GM19043 (cell line): ENCODE results near the gene BCAN.
"Not testable (repeated sequence)": the region's sequence is repeated elsewhere in the genome, so short reads cannot be mapped to it uniquely, and the experiment has no call there.

Source experiments
- ATAC-seq: cut with Tn5 transposase; IDR thresholded peaks from one replicate; pipeline ENCODE4 v1.9.1; 2021; ENCODE audit warnings: low read depth; ENCODE audit not compliant: unreplicated experiment

The BCAN gene

DNA sequence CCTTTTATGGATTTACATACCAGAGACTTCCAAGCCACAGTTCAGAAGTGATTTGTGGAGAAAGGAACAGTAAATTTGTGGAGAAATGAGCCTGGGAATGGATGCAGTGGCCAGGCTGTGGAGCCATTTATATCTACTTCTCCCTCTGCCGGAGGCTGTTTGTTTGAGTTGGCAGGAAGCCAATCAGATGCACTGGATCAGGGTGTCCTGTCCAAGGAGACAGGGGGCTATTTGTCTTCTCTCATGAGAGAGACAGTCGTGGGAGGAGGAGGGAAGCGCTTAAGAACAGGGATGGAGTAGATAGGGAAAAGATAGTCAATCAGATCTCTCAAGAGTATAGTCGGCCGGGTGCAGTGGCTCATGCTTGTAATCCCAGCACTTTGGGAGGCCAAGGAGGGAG is 25.5 kb upstream of the BCAN start:
- no peak for ATAC-seq

DNA sequence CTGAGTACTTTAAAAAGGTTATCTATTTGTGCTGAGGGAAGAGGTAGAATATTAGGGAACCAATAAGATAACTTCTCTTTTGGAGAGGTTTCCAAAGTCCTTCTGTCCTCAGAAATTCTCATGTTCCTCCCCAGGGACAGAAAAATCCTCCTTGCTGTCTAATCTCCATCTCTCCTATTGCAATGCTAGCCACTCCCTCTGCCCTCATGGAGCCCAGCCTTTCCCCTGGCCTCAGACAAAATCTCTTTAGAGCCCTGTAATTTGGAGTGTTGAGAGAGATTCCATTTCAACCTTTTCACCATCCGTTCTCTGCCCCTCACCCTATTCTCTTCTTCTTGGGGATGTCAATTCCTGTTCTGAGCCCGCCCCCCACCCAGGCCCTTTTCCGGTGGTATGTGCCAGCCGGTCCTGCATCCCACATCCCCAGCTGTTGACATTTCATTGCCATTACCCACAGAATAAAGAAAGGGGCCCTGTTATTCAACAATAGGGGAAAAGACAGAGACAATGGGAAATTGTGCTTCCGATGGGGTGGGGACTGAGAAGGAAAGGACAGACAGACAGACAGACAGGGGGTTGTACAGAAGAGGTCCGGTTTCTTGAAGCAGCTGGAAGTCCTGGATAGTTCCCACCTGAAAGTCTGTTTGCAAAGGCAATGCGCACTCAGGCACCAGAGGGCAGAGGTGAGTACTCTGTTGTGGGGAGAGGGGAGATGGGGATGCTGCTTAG is 22.9 kb upstream of the BCAN start, which contains the start of gene HAPLN2:
Gene HAPLN2 (plus strand): TSS at position 563 of the 729 bp plus-strand sequence. CDS start 4,076 bp downstream, outside the sequence.
- ATAC-seq, result no peak

DNA sequence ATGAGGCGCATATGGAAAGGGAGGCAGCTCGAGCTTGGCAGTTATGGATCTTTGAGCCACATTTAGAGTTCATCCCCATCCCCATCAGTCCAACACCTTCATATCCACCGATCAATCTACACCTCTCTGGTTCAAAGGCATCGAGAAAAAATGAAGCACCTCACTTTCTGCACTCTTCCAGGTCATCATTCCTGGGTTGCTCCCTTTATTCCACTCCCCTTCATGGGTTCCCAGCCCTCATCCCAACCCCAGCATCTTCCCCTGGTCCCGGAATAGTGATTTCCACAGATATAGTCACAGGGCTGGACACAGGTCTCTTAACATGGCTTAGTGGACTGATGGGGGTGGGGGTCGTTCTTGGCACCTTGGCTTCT is 22.3 kb upstream of the BCAN start:
- no peak for ATAC-seq

DNA sequence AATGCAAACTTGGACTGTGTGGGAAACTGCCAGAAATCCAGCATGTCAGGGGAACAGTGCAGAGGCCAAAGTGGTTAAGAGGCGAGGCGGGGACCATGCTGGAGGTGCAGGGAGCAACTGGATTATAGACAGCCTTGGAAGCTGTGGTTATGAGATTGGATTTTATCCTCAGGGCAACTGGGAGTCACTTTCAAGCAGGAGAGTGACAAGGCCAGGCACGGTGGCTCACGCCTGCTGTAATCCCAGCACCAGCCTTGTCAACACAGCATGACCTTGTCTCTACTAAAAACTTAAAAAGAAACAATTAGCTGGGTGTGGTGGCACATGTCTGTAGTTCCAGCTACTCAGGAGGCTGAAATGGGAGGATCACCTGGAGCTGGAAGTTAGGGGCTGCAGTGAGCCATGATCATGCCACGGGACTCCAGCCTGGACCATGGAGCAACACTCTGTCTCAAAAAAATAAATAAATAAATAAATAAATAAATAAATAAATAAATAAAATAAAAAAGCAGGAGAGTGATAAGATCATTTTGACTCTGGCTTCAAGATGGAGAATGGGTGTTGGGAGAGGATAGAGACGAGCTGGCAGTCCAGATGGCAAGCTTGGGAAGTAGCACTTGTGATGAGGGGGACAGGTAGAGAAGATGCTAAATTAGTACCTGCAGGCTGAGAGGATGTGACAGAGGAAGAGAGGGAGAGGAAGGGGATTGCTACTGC is 19.2 kb upstream of the BCAN start:
- no peak for ATAC-seq

DNA sequence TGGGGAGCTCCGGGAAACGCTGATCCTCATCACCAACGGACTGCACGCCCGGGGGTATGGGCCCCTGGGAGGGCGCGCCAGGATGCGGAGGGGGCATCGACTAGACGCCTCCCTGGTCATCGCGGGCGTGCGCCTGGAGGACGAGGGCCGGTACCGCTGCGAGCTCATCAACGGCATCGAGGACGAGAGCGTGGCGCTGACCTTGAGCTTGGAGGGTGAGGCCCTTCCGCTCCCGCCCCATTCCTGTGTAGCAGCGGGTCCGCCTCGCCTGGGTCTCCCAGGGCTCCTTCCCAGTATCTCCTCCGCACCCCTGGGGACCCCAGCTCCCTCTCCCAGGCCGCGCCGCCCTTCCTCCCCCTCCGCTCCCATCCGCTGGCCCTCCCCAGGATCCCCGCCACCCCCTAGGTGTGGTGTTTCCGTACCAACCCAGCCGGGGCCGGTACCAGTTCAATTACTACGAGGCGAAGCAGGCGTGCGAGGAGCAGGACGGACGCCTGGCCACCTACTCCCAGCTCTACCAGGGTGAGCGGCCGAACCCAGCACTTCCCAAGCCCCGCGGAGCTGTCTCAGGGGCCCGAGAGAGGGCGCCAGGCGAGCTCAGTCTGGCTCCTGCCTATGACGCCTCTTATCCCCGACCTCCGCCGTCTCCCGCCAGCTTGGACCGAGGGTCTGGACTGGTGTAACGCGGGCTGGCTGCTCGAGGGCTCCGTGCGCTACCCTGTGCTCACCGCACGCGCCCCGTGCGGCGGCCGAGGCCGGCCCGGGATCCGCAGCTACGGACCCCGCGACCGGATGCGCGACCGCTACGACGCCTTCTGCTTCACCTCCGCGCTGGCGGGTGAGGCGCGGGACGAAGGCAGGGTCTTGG is 17.7 kb upstream of the BCAN start:
- ATAC-seq, result no peak

DNA sequence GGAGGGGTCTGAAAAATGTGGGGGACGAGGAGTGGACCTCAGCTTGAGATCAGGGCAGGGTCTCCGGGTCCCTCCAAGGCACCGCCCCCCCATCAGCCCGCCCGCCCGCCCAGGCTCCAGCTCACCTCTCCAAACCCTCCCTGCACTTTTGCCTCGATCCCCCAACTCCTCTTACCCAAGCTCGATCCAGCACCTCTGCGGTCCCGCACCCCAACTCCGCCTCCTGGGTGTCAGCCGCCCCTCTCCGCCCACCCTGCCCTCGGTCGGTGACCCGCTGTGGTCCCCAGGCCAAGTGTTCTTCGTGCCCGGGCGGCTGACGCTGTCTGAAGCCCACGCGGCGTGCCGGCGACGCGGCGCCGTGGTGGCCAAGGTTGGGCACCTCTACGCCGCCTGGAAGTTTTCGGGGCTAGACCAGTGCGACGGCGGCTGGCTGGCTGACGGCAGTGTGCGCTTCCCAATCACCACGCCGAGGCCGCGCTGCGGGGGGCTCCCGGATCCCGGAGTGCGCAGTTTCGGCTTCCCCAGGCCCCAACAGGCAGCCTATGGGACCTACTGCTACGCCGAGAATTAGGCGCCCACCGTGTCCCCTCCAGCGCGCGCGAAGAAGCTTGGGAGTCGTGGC is 17.0 kb upstream of the BCAN start:
- ATAC-seq, result no peak

DNA sequence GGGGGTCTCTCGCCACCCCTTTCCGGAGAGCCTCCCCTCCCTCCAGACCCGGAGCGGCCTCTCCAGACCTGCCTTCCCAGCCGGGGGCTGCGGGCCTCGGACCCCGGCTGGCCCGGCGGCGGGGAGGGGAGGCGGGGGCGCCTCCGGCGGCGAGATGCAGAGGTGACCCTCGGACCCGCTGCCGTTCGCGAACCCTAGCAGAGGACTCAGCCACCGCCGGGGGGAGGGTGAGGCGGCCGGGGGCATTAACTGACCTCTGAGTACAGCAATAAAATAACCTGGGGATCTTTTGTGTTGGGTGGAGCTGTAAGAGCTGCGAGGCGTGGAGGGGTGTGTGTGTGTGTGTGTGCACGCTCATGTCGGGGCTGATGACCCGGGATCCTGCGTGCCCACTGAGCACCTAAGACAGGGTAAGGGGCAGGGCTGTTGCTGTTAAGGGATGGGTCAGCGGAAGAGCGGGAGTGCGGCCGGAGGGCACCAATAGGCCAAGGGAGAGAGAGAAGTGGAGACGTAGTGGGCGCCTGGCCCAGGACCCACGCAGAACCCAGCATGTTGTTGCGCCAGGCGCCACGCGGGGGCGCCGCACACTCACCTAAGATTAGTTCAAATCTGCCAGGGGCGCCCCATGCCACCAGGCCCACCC is 16.4 kb upstream of the BCAN start:
- ATAC-seq, result no peak

DNA sequence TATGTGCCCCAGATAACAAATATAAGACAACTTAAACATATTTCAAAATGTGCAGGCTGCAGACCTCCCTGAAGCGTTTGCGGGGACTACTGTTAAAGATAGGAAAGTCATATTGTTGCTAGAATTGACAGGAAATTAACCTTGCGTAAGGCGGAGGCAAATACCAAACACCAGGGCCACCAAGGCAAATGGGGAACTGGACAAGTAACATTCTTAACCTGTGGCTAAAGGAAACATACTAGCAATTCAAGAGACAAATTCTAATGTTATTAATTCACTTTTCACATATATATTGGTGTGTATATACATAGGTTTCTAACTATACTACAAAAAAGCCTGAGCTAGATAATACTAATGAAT is 15.9 kb upstream of the BCAN start:
- ATAC-seq, result no peak

DNA sequence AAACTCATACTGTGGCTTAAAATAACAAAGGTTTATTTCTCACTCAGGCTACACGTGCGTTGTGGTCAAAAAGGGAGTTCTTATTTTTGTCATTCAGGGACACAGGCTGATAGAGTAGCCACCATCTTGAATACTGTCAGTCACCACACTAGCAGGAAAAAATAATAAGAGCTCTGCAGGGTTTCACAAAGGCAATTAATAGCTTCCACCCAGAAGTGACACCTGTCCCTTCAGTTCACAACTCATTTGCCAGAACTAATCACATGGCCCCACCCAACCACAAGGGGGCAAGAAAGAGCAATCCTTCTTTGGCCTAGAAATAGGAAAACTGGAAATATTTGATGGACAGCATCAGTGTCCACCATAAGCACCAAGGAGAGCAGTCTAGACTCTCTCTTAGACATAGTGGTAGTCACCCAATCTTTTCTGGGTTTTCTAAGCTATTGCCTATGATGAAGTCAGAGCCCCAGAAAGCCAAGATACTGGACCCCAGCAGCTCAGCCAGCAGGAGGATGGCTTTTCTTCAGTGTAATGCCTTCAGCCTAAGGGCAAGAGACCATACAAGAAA is 14.5 kb upstream of the BCAN start:
- ATAC-seq, result no peak

DNA sequence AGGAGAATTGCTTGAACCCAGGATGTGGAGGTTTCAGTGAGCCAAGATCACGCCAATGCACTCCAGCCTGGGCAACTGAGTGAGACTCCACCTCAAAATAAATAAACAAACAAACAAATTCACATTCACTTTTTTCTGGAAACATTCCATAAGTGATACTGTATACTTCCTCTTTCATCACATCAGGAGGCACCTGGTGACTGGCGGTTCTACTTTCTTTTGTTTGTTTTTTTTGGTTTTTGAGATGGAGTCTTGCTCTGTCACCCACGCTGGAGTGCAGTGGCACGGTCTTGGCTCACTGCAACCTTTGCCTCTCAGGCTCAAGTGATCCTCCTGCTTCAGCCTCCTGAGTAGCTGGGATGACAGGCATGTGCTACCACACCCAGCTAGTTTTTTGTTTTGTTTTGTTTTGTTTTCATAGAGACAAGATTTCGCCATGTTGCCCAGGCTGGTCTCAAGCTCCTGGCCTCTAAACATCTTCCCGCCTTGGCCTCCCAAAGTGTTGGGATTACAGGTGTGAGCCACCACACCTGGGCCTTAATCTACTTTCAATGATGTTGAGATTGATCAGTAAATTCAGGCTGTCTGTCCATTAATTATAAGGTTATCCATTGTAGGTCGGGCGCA is 12.0 kb upstream of the BCAN start:
- no peak for ATAC-seq

DNA sequence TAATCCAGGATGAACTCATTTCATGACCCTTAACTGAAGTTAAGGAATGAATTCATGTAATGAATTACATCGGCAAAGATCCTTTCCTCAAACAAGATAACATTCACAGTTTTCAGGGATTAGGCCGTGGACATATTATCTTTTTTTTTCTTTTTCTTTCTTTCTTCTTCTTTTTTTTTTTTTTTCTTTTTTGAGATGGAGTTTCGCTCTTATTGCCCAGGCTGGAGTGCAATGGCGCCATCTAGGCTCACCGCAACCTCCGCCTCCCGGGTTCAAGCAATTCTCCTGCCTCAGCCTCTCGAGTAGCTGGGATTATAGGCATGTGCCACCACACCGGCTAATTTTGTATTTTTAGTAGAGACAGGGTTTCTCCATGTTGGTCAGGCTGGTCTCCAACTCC is 10.8 kb upstream of the BCAN start:
- ATAC-seq, result not testable (repeated sequence)

DNA sequence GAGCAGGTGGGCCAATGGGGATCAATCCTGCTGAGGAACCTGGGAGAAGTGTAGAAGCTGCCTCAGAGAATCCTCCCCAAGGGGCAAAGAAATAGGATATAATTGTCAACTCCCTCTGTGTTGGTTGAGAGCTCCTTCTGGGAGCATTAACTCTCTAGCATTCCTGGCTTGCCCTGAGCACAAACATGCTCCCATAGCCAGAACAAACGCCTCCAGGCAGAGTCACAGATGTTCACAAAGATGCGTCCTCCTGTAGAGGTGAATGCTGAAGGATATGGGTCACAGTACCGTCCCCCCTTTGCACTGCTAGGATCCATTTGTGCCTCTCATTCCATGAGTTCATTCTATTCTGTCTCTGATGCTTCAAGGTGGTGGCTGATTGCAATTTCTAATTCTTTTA is 9.6 kb upstream of the BCAN start:
- ATAC-seq, result no peak

DNA sequence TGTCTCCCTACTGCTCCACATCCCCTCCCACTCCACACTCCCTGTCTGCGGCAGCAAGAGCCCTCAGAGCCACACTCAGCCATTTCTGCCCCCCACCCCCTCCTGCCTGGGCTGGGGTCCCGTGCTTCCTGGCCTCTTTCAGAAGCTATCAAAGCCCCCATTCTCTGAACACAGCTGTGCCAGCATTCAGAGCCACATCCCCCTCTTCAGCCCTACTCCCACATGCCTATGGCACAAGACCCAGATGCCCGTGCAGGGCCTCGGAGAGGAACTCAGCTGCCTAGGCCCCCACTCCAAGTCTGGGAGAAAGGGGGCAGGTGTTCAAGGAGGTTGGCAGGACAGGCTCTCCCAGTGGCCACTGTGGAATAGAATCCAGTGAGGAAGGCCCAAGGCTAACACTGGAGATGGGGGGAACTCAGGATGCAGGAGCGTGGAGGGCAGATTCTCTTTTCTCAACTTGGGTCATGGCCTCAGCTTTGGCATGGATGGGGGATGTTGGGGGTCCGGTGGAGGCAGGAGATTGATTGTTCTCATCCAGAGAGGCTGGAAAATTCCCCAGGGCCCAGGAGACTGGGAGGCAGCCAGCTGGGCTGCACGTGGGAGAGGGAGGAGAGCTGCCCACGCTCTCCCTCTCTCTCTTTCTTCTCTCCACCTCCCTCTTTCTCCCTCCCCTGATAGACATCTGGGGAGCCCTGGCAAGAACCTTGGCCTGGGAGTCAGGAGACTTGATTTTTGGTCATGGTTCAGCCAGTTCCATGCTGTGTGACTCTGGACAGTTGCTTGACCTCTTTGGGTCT is 3.5 kb upstream of the BCAN start:
- no peak for ATAC-seq

DNA sequence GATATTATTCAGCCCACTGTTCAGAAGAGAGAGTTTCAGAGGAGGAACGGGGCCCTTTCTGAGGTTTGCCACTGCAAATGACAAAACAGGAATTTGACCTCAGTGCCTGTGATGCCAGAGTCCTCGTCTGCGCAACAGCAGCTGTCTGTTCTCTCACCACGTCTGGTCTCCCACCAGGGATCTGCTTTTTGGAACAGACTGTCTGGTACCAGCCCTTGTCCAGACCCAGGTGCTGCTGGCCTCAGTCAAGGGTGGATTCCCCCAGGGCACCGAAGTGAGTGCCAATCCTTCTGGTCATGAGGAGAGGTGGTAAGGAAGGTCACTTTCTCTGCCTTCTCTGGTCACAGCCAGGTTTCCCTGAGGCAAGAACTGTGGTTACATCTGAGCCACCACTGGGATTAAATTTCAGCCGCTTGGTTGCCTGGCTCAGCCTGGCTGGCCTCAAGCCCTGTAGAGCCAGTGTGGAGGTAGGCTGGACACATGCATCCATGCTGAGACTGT is 2.3 kb upstream of the BCAN start:
- ATAC-seq, result no peak

DNA sequence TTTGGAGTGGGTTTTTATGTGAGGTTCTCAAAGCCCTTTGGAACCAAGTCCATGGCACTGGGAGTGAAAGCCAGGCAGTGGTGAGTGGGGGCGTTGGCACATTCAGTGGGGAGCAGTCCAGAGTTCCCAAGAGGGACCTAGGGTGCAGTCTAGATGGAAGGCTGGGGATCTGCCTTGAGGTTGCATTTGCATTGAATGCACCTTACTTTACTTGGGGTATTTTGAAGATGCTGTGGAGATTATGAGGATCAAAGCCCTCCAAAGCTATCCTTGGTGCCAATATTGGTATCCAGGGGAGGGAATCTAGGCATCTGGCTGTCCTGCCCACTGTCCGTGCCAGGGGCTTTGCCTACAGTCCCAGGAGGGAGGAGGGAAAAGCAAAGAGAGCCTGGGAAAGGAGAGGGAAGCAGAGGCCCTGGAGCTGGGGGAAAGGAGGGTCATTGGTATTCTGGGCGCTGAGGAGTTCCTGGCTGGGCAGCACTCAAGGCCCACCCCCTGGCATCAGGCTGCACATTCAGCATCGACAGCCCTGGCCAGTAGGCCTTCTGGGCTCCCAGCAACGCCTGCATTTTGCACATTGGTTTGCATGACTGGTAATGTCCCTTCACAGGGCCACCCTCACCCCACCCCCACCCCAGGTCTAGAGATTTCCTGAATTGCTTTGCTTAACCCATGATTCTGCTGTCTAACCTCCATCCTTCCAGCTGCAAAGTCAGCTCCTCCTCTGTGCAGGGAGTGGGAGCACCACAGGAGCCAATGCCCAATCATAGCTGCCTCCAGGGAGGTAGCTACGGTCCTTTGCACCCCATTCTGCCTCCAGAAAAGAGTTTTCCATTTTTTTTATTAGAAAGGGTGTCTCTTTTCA is 843 bp upstream of the BCAN start:
- ATAC-seq, result no peak

DNA sequence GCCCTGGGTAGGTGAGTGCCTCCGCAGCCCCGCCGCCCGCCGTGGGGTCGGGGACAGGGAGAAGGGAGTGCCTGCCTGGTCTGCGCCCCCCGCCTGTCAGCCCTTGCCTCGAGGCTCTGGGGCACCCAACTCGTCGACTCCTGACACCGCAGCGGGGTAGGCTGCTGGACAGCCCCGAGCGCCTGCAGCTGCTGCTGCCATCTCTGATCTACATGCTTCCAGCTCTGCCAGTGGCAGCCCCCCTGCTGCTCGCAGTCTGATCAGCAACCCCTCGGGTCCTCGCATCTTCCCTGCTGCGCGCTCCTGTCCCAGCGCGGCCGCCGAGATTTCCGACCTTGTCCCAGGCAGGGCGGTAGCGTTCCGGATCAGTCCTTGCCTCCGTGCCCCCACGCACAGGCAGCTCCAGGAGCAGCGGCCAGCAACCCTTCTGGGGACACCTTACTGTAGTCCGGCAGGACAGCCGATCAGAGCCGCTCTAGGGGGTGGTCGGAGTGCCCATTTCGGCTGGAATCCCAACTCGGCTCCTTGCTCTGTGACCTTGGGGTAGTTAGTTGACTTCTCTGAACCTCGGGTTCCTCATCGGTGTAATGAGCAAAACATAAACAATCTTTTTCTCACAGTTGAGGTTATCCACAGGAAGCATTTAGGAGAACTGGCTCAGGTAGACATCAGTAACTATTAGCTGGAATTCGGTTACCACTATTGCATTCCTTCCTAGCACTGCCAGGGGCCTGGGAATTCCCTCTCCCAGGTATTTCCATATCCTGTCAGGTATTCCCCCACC is 540 bp downstream of the BCAN start:
- no peak for ATAC-seq
